Activated CD8-positive, alpha-beta memory T cell treated with anti-CD3 and anti-CD28 coated beads for 36 hours (primary cell): ENCODE results near the gene INO80. TPM values are rescaled to one million over a fixed set of nuclear protein-coding genes. Genes with fewer than 3 reads are reported as not detected.

Source experiments
- CTCF ChIA-PET: fragments of 350-600 bp; sonication (Branson Sonifier 250); formaldehyde crosslinking; loops from one replicate; lab custom pipeline; 2021; ENCODE audit warnings: antibody characterized with exemption; lab: Charles Lee
- POLR2A ChIA-PET: fragments of 350-600 bp; sonication (Branson Sonifier 250); formaldehyde crosslinking; loops from one replicate; lab custom pipeline; 2021; ENCODE audit warnings: antibody characterized with exemption; lab: Charles Lee
- total RNA-seq, 2 experiments: library from RNA; stranded (reverse); gene quantifications; one replicate each; pipeline ENCODE4 v1.2.3, GENCODE V29; 2021

INO80 gene
- total RNA-seq, 2 experiments from 2014 or later, result 27.3 to 29.2 TPM

DNA sequence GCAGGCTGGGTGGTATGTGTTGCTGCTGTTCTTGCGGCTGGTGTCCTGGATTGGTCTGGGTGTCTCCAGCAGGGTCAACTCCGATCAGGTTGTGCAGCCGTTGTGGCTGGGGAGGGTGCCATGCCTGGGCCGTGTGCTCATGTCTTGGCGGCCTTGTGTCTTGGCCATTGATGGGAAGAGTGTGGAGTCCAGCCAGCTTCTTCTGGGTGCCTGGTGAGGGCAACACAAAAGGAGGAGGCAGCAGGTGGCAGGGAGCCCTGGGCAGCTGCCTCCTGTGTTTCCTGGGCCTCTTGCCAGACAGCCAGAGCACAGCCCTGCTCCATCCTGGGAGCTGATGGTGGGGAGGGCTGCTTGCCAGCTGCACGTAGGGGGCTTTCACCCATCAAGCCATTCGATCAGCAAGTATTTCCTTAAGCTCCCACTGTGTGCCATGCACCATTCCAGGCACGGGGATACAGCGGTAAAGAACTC lies 158.5 kb downstream of the INO80 start:
- ChIA-PET CTCF (interaction anchor here (1.7 kb wide), 1 partner anchor 15 kb away, joined by 4 read pairs; no protein-coding TSS in a partner anchor), POLR2A (no interaction called here)

- POLR2A ChIA-PET, result interaction anchor here (0.7 to 1.5 kb wide), 2 partner anchors 15 to 51 kb away, joined by 4 read pairs; no protein-coding TSS in a partner anchor
- CTCF ChIA-PET, result interaction anchor here (0.6 to 1.7 kb wide), 2 partner anchors 15 to 541 kb away, joined by 3 to 4 read pairs; no protein-coding TSS in a partner anchor
Measured at GRCh38 chr15:40957041-40957555, 159.0 kb downstream of the INO80 start.

GRCh38 chr15:40956541-40956982 lies 159.5 kb downstream of the INO80 start:
- ChIA-PET POLR2A (interaction anchor here (0.7 to 1.5 kb wide), 3 partner anchors 13 to 51 kb away, joined by 3 to 4 read pairs (median 4); no protein-coding TSS in a partner anchor), CTCF (interaction anchor here (0.6 to 1.7 kb wide), 2 partner anchors 14 to 542 kb away, joined by 3 to 4 read pairs; no protein-coding TSS in a partner anchor)

DNA sequence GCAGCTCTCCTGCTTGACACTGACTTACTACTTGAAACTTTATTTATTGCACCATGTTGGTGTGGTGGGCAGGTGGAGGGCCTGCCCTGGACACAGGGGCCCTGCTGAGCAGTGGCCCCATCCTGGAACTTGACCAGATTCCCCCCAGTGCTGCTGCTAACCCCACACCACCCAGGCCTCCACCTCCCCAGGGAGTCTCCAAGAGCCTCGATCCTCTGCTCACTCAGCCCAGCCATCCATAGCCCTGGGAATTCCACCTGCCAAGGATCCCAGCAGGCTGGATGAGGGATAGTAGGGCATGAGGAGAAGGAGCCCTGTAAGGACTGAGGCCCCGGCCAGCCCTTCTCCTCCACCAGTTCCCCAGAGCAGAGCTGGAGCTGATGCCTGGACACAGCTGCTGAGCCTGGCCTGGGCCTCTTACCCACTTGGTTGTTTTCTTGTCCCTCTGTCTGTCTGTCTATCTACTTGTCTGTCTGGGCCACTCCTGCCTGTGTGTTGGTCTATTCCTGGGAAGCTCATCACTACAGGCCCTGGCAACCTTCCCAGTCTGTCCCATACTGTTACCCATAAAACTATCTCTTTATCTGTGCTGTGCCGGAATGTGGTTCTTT lies 160.0 kb downstream of the INO80 start:
- ChIA-PET POLR2A (interaction anchor here (0.8 to 1.5 kb wide), 2 partner anchors 12 to 14 kb away, joined by 3 to 4 read pairs; no protein-coding TSS in a partner anchor), CTCF (interaction anchor here (0.6 to 1.0 kb wide), 2 partner anchors 14 to 403 kb away, joined by 3 read pairs; no protein-coding TSS in a partner anchor)

- CTCF ChIA-PET, result interaction anchor here (0.6 to 1.3 kb wide), 3 partner anchors 13 to 404 kb away, joined by 3 to 5 read pairs (median 3); no protein-coding TSS in a partner anchor
- POLR2A ChIA-PET, result no interaction called here
Measured at GRCh38 chr15:40955141-40955903, 160.8 kb downstream of the INO80 start.

- ChIA-PET POLR2A (interaction anchor here (0.6 to 4.1 kb wide), 4 partner anchors 13 to 509 kb away, joined by 3 to 36 read pairs (median 4); no protein-coding TSS in a partner anchor), CTCF (interaction anchor here (0.5 to 1.3 kb wide), 3 partner anchors 48 to 275 kb away, joined by 3 to 5 read pairs (median 4); no protein-coding TSS in a partner anchor)
Measured at GRCh38 chr15:40954158-40954848, 161.8 kb downstream of the INO80 start.

DNA sequence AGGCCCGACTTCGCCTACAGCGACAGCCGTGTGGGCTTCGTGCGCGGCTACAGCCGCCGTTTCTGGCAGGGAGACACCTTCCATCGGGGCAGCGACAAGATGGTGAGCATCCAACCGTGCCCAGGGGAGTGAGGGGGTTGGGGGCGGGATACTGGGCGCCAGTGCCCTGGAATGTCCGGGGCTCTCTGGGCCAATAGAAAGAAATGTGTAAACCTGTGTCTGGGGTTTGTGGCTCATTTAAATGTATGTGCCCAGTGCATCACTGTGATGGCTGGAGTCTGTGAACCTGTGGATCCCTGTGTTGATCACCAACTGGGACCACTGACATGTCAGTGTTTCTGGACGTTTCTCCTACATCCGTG lies 162.4 kb downstream of the INO80 start:
- ChIA-PET CTCF (interaction anchor here (0.6 to 3.6 kb wide), 7 partner anchors 12 to 167 kb away, joined by 3 to 28 read pairs (median 5); partner anchors contain the start of gene VPS18), POLR2A (interaction anchor here (0.7 to 4.1 kb wide), 4 partner anchors 9 to 60 kb away, joined by 3 to 36 read pairs (median 4); partner anchors contain the start of gene VPS18)

DNA sequence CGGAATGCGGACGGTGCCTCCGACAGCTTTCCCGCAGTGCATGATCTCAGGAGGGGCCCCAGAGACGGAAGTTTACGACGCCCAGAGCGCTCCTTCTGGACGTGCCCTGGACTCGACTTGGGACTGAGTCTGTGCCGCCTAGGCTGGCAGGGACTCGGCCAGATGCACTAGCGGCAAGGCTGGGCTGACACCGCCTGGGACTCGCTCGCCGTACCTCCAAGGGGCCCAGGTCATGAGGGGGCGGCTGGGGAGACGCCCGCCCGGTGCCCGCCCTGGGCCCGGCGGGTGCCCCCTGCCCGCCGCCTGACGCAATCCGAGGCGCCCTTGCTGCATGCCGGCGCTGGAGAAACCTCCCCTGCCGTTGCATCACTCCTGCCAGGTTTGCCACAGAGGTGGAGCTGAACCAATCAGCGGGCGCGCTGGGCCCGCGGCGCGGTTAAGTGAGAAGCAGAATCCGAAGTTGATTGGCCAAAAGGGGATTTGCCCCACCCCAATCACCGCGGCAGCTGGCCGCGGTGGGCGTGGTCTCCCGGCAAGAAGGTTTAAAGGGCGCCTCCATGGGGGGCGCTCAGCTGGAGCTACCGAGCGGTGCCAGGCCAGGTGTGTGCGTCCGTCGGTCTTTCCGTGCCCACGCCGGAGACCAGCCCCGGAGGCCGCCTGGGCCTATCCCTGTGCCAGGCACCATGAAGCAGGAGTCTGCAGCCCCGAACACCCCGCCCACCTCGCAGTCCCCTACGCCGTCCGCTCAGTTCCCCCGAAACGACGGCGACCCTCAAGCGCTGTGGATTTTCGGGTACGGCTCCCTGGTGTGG lies 163.0 kb downstream of the INO80 start, which contains the start of gene CHAC1:
Gene CHAC1 (plus strand): TSS at position 571 of the 812 bp plus-strand sequence. CDS start 113 bp downstream, at position 684.
- CTCF ChIA-PET, result interaction anchor here (0.6 to 3.6 kb wide), 10 partner anchors 11 to 338 kb away, joined by 3 to 28 read pairs (median 4); partner anchors contain the start of gene VPS18
- POLR2A ChIA-PET, result interaction anchor here (0.6 to 4.1 kb wide), 7 partner anchors 10 to 146 kb away, joined by 3 to 36 read pairs (median 3); partner anchors contain the start of genes DNAJC17 and VPS18

- CTCF ChIA-PET, result interaction anchor here (0.8 to 3.6 kb wide), 8 partner anchors 10 to 338 kb away, joined by 3 to 28 read pairs (median 4); partner anchors contain the start of gene VPS18
- POLR2A ChIA-PET, result interaction anchor here (0.5 to 4.1 kb wide), 6 partner anchors 11 to 251 kb away, joined by 3 to 36 read pairs (median 5); partner anchors contain the start of gene DNAJC17
Measured at GRCh38 chr15:40952301-40952900, 163.7 kb downstream of the INO80 start.

- CTCF ChIA-PET, result interaction anchor here (0.8 to 3.6 kb wide), 3 partner anchors 10 to 339 kb away, joined by 3 to 28 read pairs (median 5); no protein-coding TSS in a partner anchor
- POLR2A ChIA-PET, result interaction anchor here (0.5 to 4.1 kb wide), 2 partner anchors 11 to 250 kb away, joined by 6 to 36 read pairs; no protein-coding TSS in a partner anchor
Measured at GRCh38 chr15:40951764-40952163, 164.3 kb downstream of the INO80 start.

GRCh38 chr15:40949756-40950207 lies 166.3 kb downstream of the INO80 start:
- POLR2A ChIA-PET, result no interaction called here
- CTCF ChIA-PET, result interaction anchor here (1.2 to 3.6 kb wide), 2 partner anchors 8 to 25 kb away, joined by 3 to 28 read pairs; no protein-coding TSS in a partner anchor

DNA sequence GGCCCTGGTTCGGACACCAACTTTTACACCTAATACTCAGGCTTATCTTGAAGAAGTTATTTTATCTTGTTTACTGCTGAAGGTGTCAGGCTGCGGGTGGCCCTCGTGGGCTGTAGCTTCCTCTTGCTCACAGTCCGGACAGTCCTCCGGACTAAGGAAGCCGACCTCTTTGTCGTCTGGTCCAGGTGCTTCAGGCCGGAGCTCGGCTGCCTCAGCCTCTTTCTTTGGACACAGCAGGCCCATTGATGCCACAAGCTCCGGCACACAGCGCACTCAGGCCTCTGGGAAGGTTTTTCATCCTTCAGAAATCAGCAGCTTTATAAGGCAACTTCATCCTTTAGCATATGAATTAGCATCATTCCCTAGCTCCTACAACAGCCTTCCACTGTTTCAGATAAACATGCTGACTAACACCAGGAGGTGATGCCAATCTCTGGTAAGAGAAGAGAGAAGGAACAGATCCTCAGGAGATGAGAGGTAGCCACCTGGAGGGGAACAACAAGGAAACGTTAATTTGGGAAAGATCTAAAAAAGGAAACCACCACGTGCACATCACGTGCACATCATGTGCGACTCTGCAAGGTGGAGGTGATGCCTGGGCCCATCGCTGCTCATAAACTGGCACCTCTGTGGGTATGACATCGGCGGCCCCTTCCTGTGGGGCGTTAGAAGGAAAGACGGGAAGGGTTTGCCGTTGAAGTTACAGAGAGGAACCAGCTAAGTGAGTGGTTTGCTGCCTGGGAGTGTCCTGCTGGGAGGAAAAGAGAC lies 167.2 kb downstream of the INO80 start:
- ChIA-PET POLR2A (no interaction called here), CTCF (interaction anchor here (1.0 kb wide), 1 partner anchor 45 kb away, joined by 3 read pairs; no protein-coding TSS in a partner anchor)

DNA sequence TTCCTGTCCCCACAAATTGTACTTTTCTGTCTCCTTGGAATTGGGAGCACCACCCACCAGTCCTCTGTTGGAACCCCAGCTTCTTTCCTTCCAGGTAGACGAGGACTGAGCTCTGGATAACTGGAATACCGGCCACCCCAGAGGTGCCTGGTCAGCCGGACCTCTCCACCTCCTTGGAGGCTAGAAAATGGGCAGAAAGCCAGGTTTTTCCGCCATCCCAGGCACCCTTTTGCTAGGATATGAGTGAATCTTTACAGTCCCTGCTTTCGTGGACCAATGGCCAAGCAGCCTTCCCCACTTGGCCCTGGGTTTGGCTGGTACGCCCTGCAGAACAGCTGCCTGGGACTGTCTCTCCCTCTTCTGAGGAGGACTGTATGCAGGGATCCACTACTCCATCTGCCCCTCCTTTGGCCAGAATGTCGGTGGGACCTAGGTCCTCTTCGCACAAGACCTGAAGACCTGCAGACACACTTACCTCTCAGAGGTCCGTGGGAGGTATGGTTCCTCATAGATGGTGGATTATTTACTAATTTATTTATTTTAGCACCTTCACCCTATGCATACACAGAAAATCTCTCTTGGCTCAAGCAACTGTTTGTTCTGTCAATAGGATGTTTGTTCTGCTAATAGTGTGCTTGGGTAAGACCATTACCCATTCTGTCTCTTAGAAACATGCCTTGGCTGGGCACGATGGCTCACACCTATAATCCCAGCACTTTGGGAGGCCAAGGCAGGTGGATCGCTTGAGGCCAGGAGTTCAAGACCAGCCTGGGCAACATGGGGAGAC lies 171.4 kb downstream of the INO80 start:
- POLR2A ChIA-PET, result interaction anchor here (0.9 kb wide), 1 partner anchor 12 kb away, joined by 3 read pairs; no protein-coding TSS in a partner anchor
- CTCF ChIA-PET, result interaction anchor here (2.1 to 2.9 kb wide), 2 partner anchors 14 to 38 kb away, joined by 7 to 10 read pairs; no protein-coding TSS in a partner anchor

- ChIA-PET CTCF (interaction anchor here (2.6 to 3.0 kb wide), 2 partner anchors 8 to 38 kb away, joined by 28 to 32 read pairs; partner anchors contain the start of gene CHAC1), POLR2A (interaction anchor here (0.9 kb wide), 1 partner anchor 12 kb away, joined by 3 read pairs; no protein-coding TSS in a partner anchor)
Measured at GRCh38 chr15:40943764-40944365, 172.2 kb downstream of the INO80 start.
